T-helper 9 cell (primary cell): ENCODE data around the gene AIFM1.

ENCODE experiments used
- DNase-seq: peaks from one replicate; pipeline ENCODE4 v3.0.0-alpha.2; 2020

The AIFM1 gene

DNA sequence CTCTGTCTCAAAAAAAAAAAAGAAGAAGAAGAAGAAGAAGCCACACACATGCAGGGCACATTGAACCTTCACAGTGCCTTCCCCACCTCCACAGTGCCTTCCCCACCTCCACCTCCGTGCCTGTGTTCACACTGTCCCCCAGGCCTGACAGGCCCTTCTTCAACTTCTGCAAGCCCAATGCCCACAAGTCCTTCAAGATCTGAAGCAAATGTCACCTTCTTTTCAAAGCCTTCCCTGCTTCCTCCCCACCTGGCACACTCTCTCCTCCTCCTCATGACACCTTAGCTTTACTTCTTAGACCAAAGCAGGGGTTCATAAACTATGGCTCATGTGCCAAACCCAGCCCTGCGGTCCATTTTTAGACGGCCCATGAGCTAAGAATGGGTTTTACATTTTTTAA lies 75.3 kb downstream of the AIFM1 start:
- no peak for DNase-seq

DNA sequence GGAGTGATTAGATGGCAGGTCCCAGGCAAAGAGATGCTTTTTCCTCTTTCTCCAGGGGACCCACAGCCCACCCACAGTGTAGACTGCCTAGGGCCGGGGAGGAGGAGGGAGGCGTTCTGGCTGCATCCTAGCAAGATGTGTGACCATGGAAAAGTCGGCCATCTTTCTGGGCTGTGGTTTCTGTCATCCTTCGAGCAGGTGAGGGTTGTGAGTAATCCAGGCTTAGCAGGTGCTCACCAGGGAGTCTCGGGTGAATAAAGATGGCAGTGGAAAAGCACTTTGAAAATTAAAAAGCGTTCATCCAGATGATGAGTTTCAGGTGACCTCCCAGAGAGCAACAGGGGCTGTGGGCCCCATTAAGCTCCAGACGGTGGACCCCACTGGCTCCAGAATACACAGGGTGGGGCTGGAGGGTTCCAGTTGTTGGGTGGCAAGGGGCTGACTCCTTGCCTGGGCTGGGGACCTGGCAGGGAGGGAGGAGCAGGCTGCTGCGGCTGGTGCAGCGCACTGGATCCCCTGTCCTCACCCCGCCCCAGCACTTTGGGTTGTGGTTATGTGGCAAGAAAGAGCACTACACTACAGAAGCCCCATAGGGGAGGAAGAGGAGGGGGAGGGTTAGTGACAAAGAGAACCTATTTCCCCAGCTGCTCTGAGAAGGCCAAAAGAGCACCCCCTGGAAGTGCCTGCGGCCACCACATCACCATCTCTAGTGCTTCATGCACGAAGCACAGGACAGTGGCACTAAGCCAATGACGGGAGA lies 79.0 kb downstream of the AIFM1 start:
- peak; percentile 57 for DNase-seq

DNA sequence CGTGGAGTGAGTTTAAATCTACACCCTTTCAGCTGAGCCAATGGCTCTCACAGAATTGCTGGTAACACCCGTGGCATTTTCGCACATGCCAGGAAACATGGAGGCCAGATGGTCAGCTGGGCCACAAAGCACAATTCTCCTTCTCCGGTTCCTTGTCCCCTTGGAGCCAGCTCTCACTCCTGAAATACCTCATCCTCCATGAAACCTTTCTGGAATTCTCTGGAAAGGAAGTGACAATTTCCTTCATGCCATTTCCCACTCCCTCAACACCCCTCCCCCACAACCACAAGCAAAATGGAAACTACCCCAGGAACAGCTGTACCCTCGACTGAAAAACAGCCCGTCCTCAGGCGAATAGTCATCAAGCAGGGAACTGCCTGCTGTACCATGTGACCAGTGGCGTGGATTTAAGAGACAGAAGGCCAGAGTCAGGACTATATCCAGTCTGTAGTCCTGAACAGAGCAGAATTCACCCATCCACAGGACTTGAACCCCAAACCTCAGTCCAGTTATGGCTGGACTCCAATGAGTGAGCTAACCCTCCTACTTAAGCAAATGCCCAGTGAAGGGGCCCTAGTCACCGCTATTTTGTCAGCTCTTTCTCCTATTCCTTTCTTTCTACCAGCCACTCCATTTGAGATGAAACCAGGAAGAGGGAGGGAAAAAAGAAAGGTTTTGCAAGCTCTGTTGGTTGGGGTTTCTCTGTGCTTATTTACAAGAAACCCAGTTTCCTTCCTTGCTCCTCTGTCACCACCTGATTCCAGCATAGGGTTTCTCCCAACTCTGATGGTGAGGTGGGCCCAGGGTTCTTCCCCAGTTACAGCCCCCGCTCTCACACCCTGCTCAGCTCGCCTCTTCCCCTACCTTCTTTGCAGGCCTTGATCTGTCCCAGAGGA lies 79.8 kb downstream of the AIFM1 start:
- no peak for DNase-seq

DNA sequence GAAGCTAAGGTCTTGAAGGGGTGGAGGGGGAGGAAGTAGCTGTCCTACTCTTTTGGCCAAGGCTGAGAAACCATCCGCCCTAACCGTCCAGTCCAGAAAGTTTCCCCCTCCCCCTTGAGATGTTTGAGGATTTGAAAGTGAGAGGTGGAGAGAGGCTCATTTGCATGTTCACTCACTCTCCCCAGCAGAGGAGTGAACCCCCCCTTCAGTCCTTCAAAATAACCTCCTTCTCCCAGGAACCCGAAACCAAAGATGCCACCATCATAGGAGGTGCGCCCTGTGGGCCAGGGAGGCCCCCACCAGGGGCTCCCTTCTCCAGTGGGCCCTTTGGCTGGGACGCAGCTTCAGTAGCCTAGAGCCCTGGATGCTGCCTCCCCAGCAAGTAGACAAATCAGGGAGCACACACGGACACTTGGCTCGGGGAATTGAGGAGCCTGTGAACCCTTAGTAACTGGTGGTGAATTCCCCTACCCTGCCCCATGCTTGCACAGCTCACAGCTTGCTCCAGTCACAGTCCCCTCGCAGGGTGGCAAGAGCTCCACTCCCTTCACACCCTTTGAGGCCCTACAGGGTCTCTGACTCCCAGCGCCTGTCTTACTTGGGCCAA lies 80.9 kb downstream of the AIFM1 start:
- no peak for DNase-seq

DNA sequence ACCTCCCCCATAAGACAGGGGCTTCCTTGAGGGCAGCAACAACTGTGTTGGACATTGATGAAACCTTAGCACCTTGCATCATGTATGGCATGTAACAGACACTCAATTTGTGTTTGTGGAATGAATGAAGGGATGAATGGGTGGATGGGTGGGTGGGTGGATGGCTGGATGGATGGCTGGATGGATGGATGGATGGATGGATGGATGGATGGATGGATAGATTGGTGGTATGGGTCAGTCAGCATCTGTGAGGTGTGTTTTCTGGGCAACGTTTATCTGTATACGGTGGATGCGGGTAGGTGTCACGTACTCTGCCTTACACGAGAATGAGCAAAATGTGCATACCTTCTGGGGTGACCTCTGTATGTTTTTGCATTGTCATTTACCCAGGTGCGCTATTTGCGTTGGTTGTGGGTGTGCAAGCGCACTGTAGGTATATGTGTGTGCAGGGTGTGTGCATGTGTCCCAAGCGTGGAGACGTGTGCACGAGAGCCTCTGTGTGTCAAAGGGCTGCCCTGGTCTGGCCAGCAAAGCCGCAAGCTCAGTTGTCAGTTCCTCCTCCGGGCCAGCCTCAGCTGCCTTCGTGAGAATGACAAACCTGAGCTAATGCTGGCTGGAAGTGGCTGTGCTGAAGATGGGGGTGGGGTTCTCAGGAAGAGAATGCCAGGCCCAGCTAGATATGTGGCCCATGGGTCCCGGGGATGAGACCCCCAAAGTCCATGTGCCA lies 81.8 kb downstream of the AIFM1 start:
- no peak for DNase-seq

DNA sequence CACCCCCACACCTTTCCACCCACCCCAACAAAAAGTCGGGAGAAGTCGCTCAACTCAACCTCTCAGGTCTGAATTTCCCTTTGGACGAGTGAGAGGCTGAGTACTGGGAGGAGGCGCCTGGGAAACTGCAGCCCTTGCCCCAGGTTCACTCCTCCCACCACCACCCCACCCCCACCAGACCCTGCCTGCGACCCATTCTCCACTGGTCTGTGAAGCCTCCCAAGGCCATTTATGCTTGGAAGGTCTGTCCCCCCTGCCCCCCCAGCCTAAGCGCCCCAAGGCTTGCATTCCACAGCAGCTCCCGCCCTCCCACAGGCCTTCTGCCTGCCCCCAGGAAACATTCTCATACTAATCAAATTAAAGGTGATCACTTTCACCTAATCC lies 82.5 kb downstream of the AIFM1 start:
- no peak for DNase-seq

DNA sequence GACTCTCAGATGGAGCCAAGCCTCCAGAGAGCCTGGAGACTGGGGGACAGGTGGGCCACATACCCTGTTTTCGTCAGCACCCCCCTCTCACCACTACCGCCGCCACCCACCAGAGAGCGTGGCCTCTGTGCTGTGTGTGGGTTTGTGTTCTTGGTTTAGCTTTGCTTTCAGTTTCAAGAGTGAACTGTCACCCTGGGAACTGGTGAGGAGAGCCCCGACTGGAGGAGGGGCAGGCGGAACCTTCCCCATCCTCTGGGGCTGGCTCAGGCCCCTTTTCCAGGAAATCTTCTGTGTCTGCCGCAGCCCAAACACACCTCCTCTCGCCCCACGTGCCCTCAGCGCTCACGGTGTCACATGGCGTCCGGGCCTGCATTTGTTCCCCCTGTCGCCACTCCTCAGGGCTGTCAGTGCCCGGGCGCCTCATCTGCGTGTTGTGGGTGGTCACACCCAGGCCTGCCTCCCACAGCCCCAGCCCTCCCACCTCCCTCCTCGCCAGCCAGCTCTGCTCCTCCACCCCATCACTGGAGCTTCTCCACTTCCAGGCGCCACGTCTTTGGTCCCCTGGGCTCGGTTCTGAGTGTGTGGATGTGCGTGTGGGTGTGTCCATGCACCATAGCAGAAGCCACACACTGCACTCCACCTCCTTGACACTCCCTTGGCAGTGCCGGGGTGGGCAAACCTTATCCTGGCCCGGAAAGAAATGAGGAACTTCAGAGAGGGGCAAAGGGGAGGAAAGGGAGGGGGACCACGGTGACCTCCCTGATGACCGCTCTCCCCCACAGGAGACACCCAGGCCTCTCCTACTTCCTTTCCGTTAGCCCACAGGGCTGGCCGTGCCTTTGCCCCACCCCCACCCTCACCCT lies 83.2 kb downstream of the AIFM1 start:
- peak; percentile 46 for DNase-seq

DNA sequence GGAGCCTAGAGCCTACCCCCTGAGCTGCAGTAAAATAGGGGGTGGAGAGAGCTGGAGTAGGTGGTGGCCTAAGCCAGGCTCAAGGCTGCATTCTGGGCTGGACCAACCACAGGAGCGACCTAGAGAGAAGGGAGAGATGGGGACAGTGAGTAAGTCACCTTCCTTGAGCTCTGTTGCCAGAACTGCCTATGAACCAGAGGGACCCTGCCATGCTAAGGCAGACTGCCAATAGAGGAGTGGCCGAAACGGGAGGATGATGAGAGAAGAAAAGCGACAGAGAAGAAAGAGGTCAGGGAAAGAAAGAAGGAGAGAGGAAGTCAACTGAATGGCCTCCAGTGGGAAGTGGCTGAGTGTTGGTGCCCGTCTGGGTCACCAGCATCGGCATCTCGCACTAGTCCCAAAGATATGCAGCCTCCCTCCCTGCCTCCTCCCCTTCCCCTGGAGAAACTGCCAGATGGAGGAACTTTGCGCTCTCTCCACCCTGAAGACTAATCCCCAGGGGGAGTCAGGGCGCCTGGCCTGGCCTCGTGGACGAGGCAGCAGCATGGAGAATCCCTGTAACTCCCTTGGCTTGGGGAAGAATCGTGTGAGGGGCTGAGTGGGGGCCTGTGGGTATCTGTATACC lies 84.1 kb downstream of the AIFM1 start:
- DNase-seq = no peak

DNA sequence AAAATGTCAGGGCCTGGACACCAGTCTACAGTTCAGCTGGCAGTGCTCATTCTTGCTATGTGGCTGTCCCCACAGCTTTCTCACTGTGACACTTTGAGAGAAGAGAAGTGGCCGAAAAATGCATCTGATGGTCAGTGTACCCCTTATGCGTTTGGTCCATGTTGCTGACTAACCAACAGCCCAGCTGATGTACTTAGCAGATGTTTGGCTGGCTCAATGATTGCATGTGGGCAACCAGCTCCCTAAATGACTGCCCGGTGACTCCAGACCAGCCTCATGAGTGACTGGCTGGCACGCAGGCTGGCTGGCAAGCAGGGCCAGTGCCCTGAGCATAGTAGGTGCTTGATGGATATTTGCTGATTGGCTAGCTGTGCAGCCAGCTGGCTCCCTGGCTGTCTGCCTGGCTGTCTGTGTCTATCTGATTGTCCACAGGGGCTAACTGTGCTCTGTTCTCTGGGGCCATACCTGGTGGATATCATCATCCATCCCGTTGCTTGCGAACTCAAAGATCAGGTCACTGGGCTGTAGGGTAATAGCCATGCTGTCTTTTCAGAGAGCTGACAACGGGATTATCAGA lies 84.8 kb downstream of the AIFM1 start:
- no peak for DNase-seq

DNA sequence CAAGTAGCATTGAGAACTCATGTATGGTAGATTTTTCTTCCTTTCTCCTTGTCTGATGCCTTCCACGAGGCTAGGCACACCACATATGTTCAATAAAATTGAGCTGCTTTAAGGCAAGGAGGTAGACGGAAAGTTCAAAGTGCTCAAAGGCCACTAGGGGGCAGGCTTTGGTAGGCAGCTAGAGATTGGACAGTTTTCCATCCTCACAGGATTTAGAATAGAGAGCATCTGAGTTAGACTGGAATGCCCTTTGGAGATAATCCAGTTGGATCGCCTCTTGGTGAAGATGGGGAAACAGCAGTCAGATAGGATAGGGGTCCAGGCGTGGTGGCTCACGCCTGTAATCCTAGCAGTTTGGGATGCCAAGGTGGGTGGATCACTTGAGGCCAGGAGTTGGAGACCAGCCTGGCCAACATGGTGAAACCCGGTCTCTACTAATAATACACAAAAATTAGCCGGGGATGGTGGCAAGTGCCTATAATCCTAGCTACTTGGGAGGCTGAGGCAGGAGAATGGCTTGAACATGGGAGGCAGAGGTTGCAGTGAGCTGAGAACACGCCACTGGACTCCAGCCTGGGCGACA lies 85.7 kb downstream of the AIFM1 start:
- peak; percentile 48 for DNase-seq
